A673 (cell line): ENCODE results near the gene SMURF1. TPM values are rescaled to one million over a fixed set of nuclear protein-coding genes. Genes with fewer than 3 reads are reported as not detected.

Experiments
- BruUV-seq: library from RNA; stranded (reverse); fragments of 400-500 nt; replicated peaks from 2 replicates; lab custom pipeline; 2021; lab: Mats Ljungman, UMichigan
- CTCF ChIA-PET: fragments of 300-600 bp; sonication (Branson Sonifier 250); formaldehyde crosslinking; loops from one replicate; lab custom pipeline; 2022; ENCODE audit warnings: antibody characterized with exemption; lab: Charles Lee
- POLR2A ChIA-PET: fragments of 300-600 bp; sonication (Branson Sonifier 250); formaldehyde crosslinking; loops from one replicate; lab custom pipeline; 2022; ENCODE audit warnings: antibody characterized with exemption; ENCODE audit not compliant: low non-redundant PET; lab: Charles Lee
- DNase-seq: peaks from one replicate; pipeline ENCODE4 v3.0.0-alpha.2; 2015; ENCODE audit warnings: low spot score
- H3K27ac ChIP-seq: fragments of 200-600 bp; sonication (generic); 2 replicates; pipeline ENCODE4 v1.5.1; 2016; ENCODE audit warnings: mixed run types, low read depth, mild to moderate bottlenecking, mixed read lengths, antibody characterized with exemption, low read length; ENCODE audit not compliant: poor library complexity, severe bottlenecking
- H3K27me3 ChIP-seq: fragments of 200-600 bp; sonication (generic); replicated peaks from 2 replicates; pipeline ENCODE4 v1.6.1; 2017; ENCODE audit warnings: mixed run types, low read depth, mild to moderate bottlenecking, mixed read lengths, antibody characterized with exemption, low read length; ENCODE audit not compliant: insufficient read depth, poor library complexity
- H3K36me3 ChIP-seq: fragments of 200-600 bp; sonication (generic); 2 replicates; pipeline ENCODE4 v1.6.1; 2016; ENCODE audit warnings: mixed run types, mild to moderate bottlenecking, mixed read lengths, antibody characterized with exemption, low read length; ENCODE audit not compliant: insufficient read depth, poor library complexity, severe bottlenecking
- H3K4me1 ChIP-seq: fragments of 200-600 bp; sonication (generic); 2 replicates; pipeline ENCODE4 v1.6.1; 2017; ENCODE audit warnings: mixed run types, mild to moderate bottlenecking, mixed read lengths, antibody characterized with exemption, low read length; ENCODE audit not compliant: insufficient read depth, poor library complexity, severe bottlenecking
- H3K4me3 ChIP-seq: fragments of 200-600 bp; sonication (generic); 2 replicates; pipeline ENCODE4 v1.5.1; 2016; ENCODE audit warnings: low read depth, mixed run types, mild to moderate bottlenecking, mixed read lengths, low read length; ENCODE audit not compliant: poor library complexity, severe bottlenecking
- H3K9me3 ChIP-seq: fragments of 200-600 bp; sonication (generic); 2 replicates; pipeline ENCODE4 v1.6.1; 2016; ENCODE audit warnings: mixed run types, low read depth, mild to moderate bottlenecking, mixed read lengths, antibody characterized with exemption, low read length; ENCODE audit not compliant: poor library complexity, severe bottlenecking
- EZH2 ChIP-seq: fragments of 200-600 bp; sonication (generic); IDR thresholded peaks from 2 replicates; pipeline ENCODE4 v1.6.1; 2017; ENCODE audit warnings: borderline replicate concordance, low read depth, mild to moderate bottlenecking, mixed read lengths, antibody characterized with exemption, low read length; ENCODE audit not compliant: poor library complexity, severe bottlenecking
- intact Hi-C: fragments of 100-400 bp; cut with micrococcal nuclease; formaldehyde crosslinking; loops from one replicate; pipeline ENCODE4 v1.10.0; 2022; ENCODE audit not compliant: unreplicated experiment
- total RNA-seq: library from RNA; stranded (reverse); gene quantifications from 2 replicates; pipeline ENCODE4 v1.2.3, GENCODE V29; 2021
- TF ChIP-seq, protein P1 (sequence below): fragments of 300-800, 200-600 bp; sonication (generic); conservative IDR thresholded peaks from 2 replicates; pipeline ENCODE4 v1.5.1; 2017; ENCODE audit warnings: low read depth, mild to moderate bottlenecking, antibody characterized with exemption, low read length, moderate library complexity, mixed read lengths

SMURF1 gene
- total RNA-seq, 1 experiment from 2014 or later, result 16.5 TPM

DNA sequence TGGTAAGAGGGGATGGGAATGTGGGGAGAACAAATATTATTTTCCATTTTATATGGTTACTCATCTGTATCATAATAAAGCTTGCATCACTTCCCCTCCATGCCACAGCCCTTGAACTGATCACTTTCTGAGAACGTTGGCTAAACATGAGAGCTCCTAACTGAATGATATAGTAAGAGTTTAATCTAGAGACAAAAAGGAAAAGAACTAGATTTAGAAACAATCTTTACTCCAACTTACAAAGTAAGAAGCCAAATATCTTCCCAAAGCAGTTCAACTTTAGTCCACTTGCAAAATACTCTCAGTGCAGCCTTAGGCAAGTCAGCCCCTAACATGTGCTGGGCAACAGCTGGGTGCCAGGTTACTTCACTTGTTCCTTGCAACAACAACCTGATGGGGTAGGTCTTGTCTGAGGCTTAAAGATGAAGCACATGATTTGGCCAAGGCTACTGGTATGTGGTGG, 20.3 kb downstream of the SMURF1 start:
- no peaks in the 10 kb centered on the region for H3K36me3 ChIP-seq
- no peaks in the 10 kb centered on the region for H3K9me3 ChIP-seq
- ChIA-PET POLR2A (no interaction called here), CTCF (no interaction called here)
- no peaks in the 10 kb centered on the region for H3K27me3 ChIP-seq
- no peaks in the 10 kb centered on the region for H3K4me1 ChIP-seq
- no peak overlapping the region for H3K27ac ChIP-seq
- no peak overlapping the region for H3K4me3 ChIP-seq
- TF ChIP-seq EZH2, result no peak
- TF ChIP-seq, protein P1, sequence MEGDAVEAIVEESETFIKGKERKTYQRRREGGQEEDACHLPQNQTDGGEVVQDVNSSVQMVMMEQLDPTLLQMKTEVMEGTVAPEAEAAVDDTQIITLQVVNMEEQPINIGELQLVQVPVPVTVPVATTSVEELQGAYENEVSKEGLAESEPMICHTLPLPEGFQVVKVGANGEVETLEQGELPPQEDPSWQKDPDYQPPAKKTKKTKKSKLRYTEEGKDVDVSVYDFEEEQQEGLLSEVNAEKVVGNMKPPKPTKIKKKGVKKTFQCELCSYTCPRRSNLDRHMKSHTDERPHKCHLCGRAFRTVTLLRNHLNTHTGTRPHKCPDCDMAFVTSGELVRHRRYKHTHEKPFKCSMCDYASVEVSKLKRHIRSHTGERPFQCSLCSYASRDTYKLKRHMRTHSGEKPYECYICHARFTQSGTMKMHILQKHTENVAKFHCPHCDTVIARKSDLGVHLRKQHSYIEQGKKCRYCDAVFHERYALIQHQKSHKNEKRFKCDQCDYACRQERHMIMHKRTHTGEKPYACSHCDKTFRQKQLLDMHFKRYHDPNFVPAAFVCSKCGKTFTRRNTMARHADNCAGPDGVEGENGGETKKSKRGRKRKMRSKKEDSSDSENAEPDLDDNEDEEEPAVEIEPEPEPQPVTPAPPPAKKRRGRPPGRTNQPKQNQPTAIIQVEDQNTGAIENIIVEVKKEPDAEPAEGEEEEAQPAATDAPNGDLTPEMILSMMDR, result no peak
- no peak for DNase-seq
- no TSS peak for BruUV-seq
- intact Hi-C loops, result no loop called here

DNA sequence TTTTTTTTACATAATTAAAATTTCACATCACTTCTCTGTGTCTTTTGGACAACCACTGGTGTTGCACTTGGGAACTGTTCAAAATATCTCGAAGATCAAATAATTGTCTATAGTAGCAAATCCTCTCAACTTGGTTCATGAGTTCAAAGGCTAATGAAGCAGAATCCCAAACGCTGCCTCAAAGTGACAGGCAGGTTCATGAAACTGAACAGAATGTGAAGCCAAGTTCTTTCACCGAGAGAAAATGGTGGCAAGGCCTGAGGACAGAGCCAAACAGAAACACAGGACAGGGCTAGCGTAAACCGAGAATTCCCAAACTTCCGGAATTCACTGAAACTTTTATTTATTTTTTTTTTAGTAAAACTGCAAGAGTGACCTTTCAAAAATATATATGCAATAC, 21.1 kb downstream of the SMURF1 start:
- no peak for DNase-seq
- Histone ChIP-seq H3K9me3 (no peaks in the 10 kb centered on the region), H3K27me3 (no peaks in the 10 kb centered on the region), H3K4me1 (no peaks in the 10 kb centered on the region), H3K36me3 (no peaks in the 10 kb centered on the region), H3K27ac (no peak overlapping the region), H3K4me3 (no peak overlapping the region)
- no peak for TF ChIP-seq EZH2
- TF ChIP-seq, protein P1, result no peak
- intact Hi-C loops, result no loop called here
- BruUV-seq, result no TSS peak
- POLR2A ChIA-PET, result no interaction called here
- CTCF ChIA-PET, result no interaction called here

DNA sequence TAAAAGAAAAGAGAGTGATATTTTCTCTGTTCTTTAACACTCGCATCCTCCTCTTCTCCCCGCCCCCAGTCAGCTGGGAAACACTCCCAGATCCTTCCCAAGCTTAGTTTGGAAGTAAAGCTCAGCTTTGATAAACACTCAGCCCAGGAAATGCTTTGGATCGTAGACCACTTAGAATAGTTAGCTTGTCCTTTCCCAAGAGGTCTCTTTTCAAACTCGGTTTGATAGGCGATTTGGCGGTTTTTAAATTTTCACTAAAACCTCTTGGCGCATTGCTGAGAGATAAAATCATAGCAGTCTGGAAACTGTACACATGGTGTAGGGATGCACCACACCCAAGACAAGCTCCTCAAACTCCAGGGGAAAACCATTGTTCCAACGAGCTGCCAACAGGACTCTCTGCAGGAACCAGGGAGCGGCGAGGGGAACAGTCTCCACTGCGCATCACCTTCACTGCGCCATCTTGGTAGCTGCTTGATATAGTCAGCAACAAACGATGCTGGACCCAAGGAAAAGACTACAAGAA, 22.3 kb downstream of the SMURF1 start:
- no peaks in the 10 kb centered on the region for H3K36me3 ChIP-seq
- no peak overlapping the region for H3K27ac ChIP-seq
- H3K9me3 ChIP-seq, result peaks cover 5% of the 10 kb centered on the region
- no peaks in the 10 kb centered on the region for H3K27me3 ChIP-seq
- CTCF ChIA-PET, result no interaction called here
- DNase-seq, result no peak
- TF ChIP-seq EZH2, result no peak
- TF ChIP-seq, protein P1, result no peak
- POLR2A ChIA-PET, result no interaction called here
- no TSS peak for BruUV-seq
- no peak overlapping the region for H3K4me3 ChIP-seq
- intact Hi-C loops, result no loop called here
- H3K4me1 ChIP-seq, result no peaks in the 10 kb centered on the region
